OCI-LY1 (cell line): ENCODE data around the gene BTBD6.

Experiments
- H2AFZ ChIP-seq: fragments of 200-600 bp; sonication (generic), shearing (Covaris generic); 2 replicates; pipeline ENCODE4 v1.6.0; 2014; ENCODE audit warnings: antibody characterized with exemption, mild to moderate bottlenecking, low read length
- H3F3A ChIP-seq: fragments of 200-600 bp; sonication (generic), shearing (Covaris generic); 2 replicates; pipeline ENCODE4 v1.6.0; 2014; ENCODE audit warnings: mild to moderate bottlenecking, antibody characterized with exemption, low read length, moderate library complexity; ENCODE audit not compliant: insufficient read depth
- H3K27ac ChIP-seq: fragments of 200-600 bp; sonication (generic); 2 replicates; pipeline ENCODE4 v1.5.1; 2014; ENCODE audit warnings: low read length, mixed run types, mild to moderate bottlenecking, low read depth; ENCODE audit not compliant: poor library complexity, severe bottlenecking
- H3K27me3 ChIP-seq: fragments of 200-600 bp; sonication (generic); 2 replicates; pipeline ENCODE4 v1.6.0; 2014; ENCODE audit warnings: antibody characterized with exemption, mild to moderate bottlenecking, low read length, moderate library complexity; ENCODE audit not compliant: insufficient read depth
- H3K36me3 ChIP-seq: fragments of 200-600 bp; sonication (generic); 2 replicates; pipeline ENCODE4 v1.6.1; 2014; ENCODE audit warnings: mild to moderate bottlenecking, antibody characterized with exemption, low read length, moderate library complexity, mixed read lengths; ENCODE audit not compliant: insufficient read depth
- H3K4me1 ChIP-seq: fragments of 200-600 bp; sonication (generic); 2 replicates; pipeline ENCODE4 v1.5.1; 2014; ENCODE audit warnings: mild to moderate bottlenecking, low read length, moderate library complexity; ENCODE audit not compliant: insufficient read depth, severe bottlenecking
- H3K4me2 ChIP-seq: fragments of 200-600 bp; sonication (generic), shearing (Covaris generic); 2 replicates; pipeline ENCODE4 v1.6.1; 2014; ENCODE audit warnings: low read length
- H3K4me3 ChIP-seq: fragments of 200-600 bp; sonication (generic); 2 replicates; pipeline ENCODE4 v1.5.1; 2014; ENCODE audit warnings: low read length, low read depth, mild to moderate bottlenecking, mixed read lengths; ENCODE audit not compliant: poor library complexity, severe bottlenecking
- H3K79me2 ChIP-seq: fragments of 200-600 bp; shearing (Covaris generic); 2 replicates; pipeline ENCODE4 v1.6.1; 2016; ENCODE audit warnings: mixed run types, low read length, mixed read lengths; ENCODE audit not compliant: insufficient read depth
- H3K9ac ChIP-seq: fragments of 200-600 bp; sonication (generic), shearing (Covaris generic); 2 replicates; pipeline ENCODE4 v1.6.1; 2014; ENCODE audit warnings: mild to moderate bottlenecking, low read length, mixed read lengths
- H3K9me2 ChIP-seq: fragments of 200-600 bp; sonication (generic), shearing (Covaris generic); 2 replicates; pipeline ENCODE4 v1.6.1; 2014; ENCODE audit warnings: low read depth, mild to moderate bottlenecking, low read length, mixed read lengths
- H3K9me3 ChIP-seq: fragments of 200-600 bp; shearing (Covaris generic); 2 replicates; pipeline ENCODE4 v1.6.1; 2014; ENCODE audit warnings: low read length, mixed read lengths
- H4K20me1 ChIP-seq: fragments of 200-600 bp; sonication (generic), shearing (Covaris generic); 2 replicates; pipeline ENCODE4 v1.6.0; 2016; ENCODE audit warnings: mild to moderate bottlenecking, low read length; ENCODE audit not compliant: insufficient read depth
- EZH2 ChIP-seq: fragments of 200-600 bp; sonication (generic), shearing (Covaris generic); IDR thresholded peaks from 2 replicates; pipeline ENCODE4 v1.8.0; 2017; ENCODE audit warnings: borderline replicate concordance, mixed run types, mild to moderate bottlenecking, antibody characterized with exemption, low read length, moderate library complexity, mixed read lengths
- TF ChIP-seq, protein P1 (sequence below): fragments of 200-600 bp; sonication (generic), shearing (Covaris generic); IDR thresholded peaks from 2 replicates; pipeline ENCODE4 v1.5.1; 2017; ENCODE audit warnings: mild to moderate bottlenecking, antibody characterized with exemption, low read length, moderate library complexity, mixed read lengths

BTBD6 gene

DNA sequence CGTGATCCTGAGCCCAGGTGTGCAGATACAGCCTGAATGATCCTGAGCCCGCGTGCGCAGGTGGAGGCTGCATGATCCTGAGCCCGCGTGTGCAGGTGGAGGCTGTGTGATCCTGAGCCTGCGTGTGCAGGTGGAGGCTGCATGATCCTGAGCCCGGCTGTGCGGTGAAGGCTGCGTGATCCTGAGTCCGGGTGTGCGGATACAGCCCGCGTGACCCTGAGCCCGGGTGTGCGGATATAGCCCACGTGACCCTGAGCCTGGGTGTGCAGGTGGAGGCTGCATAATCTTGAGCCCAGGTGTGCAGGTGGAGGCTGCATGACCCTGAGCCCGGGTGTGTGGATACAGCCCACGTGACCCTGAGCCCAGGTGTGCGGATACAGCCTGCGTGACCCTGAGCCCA lies 32.2 kb downstream of the BTBD6 start:
- Histone ChIP-seq H3K36me3 (peaks cover 4% of the 10 kb centered on the region), H3K4me3 (no peak overlapping the region), H3K4me1 (no peaks in the 10 kb centered on the region), H3K9me3 (no peaks in the 10 kb centered on the region), H3K9ac (no peak overlapping the region), H3K9me2 (no peaks in the 10 kb centered on the region), H3F3A (no peaks in the 10 kb centered on the region), H4K20me1 (0 out of 2 replicates have a peak, but pooled peaks cover 7% of the 10 kb centered on the region), H3K79me2 (no peaks in the 10 kb centered on the region), H2AFZ (no peak overlapping the region), H3K27ac (no peak overlapping the region), H3K27me3 (peaks cover 4% of the 10 kb centered on the region; the same call in 1 of the 2 replicates), H3K4me2 (no peak overlapping the region)
- no peak for TF ChIP-seq EZH2
- TF ChIP-seq, protein P1, sequence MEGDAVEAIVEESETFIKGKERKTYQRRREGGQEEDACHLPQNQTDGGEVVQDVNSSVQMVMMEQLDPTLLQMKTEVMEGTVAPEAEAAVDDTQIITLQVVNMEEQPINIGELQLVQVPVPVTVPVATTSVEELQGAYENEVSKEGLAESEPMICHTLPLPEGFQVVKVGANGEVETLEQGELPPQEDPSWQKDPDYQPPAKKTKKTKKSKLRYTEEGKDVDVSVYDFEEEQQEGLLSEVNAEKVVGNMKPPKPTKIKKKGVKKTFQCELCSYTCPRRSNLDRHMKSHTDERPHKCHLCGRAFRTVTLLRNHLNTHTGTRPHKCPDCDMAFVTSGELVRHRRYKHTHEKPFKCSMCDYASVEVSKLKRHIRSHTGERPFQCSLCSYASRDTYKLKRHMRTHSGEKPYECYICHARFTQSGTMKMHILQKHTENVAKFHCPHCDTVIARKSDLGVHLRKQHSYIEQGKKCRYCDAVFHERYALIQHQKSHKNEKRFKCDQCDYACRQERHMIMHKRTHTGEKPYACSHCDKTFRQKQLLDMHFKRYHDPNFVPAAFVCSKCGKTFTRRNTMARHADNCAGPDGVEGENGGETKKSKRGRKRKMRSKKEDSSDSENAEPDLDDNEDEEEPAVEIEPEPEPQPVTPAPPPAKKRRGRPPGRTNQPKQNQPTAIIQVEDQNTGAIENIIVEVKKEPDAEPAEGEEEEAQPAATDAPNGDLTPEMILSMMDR: no peak

DNA sequence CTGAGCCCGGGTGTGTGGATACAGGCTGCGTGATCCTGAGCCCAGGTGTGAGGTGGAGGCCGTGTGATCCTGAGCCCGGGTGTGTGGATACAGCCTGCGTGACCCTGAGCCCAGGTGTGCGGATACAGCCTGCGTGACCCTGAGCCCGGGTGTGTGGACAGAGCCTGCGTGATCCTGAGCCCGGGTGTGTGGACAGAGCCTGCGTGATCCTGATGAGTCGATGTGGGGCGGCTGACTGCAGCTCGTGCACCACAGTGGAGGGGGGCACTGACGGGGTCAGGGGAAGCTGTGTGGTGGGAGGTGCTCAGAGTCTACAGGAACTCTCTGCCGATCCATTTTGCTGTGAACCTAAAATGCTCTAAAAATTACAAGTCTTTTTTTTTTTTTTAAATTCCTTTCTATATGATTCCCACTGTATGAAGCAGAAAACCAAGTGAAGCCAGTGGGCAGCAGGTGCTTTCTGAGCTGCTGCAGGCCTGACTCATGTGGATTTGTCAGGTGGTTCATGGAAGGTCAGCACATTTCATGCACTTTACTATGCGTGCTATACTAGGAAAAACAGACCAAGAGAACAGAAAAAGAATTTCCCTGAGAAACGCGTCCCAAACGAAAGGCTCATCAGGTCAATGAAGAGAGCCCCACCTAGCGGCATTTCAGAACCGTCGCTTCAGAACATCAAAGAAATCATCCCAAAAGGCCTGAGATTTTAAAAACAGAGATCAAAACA lies 33.2 kb downstream of the BTBD6 start:
- no peaks in the 10 kb centered on the region for H3K9me3 ChIP-seq
- no peak overlapping the region for H3K9ac ChIP-seq

DNA sequence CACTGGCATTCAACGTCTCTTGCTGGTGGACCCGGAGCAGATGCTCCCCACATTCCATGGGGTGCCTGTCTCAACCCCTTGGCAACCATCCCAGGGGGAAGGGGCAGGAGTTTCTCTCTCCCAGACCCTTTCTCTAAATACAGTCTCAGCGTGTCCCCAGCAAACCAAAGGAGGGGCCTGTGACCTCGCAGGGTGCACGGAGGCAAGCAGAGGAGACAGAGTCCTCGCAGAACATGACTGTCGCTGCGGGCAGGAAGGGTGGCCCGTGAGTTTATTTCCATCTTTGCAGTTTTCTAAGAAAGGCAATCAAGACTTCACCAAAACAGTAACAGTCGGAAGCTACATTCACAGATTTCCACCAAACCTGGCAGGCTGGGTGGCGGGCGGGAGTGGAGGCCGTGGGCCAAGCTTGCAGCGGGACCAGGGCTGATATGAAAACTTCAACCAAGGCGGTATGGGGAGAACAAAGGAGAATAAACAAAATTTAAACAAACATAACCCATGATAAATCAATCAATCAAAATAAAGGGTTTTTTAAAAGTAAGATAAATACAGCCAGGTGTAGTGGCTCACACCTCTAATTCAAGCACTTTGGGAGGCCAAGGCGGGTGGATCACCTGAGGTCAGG lies 33.9 kb downstream of the BTBD6 start:
- TF ChIP-seq EZH2: no peak
- TF ChIP-seq, protein P1: no peak
- Histone ChIP-seq H3K9me3 (no peaks in the 10 kb centered on the region), H3K27ac (no peak overlapping the region), H3K4me3 (no peak overlapping the region), H3K9me2 (no peaks in the 10 kb centered on the region), H3K27me3 (peaks cover 4% of the 10 kb centered on the region; the same call in 1 of the 2 replicates), H4K20me1 (0 out of 2 replicates have a peak, but pooled peaks cover 7% of the 10 kb centered on the region), H3K4me2 (no peak overlapping the region), H3K79me2 (no peaks in the 10 kb centered on the region), H3K36me3 (peaks cover 4% of the 10 kb centered on the region), H3K9ac (no peak overlapping the region), H2AFZ (no peak overlapping the region), H3K4me1 (no peaks in the 10 kb centered on the region), H3F3A (no peaks in the 10 kb centered on the region)

More for the DNA sequence above, 33.2 kb downstream of the BTBD6 start:
- Histone ChIP-seq H3K4me1 (no peaks in the 10 kb centered on the region), H3K27ac (no peak overlapping the region), H3K79me2 (no peaks in the 10 kb centered on the region), H3K27me3 (peaks cover 4% of the 10 kb centered on the region; the same call in 1 of the 2 replicates), H3K9me2 (no peaks in the 10 kb centered on the region), H4K20me1 (0 out of 2 replicates have a peak, but pooled peaks cover 7% of the 10 kb centered on the region), H2AFZ (no peak overlapping the region), H3K4me2 (no peak overlapping the region), H3K4me3 (no peak overlapping the region), H3F3A (no peaks in the 10 kb centered on the region), H3K36me3 (peaks cover 4% of the 10 kb centered on the region)
- TF ChIP-seq, protein P1: peak; percentile 97
- no peak for TF ChIP-seq EZH2
